ENCODE data around the gene MAN2A2. TPM values are rescaled to one million over a fixed set of nuclear protein-coding genes. Genes with fewer than 3 reads are reported as not detected.

MAN2A2 gene
- total and polyA plus RNA-seq, 2 experiments from 2014 or later: 11.2 to 32.7 TPM

DNA sequence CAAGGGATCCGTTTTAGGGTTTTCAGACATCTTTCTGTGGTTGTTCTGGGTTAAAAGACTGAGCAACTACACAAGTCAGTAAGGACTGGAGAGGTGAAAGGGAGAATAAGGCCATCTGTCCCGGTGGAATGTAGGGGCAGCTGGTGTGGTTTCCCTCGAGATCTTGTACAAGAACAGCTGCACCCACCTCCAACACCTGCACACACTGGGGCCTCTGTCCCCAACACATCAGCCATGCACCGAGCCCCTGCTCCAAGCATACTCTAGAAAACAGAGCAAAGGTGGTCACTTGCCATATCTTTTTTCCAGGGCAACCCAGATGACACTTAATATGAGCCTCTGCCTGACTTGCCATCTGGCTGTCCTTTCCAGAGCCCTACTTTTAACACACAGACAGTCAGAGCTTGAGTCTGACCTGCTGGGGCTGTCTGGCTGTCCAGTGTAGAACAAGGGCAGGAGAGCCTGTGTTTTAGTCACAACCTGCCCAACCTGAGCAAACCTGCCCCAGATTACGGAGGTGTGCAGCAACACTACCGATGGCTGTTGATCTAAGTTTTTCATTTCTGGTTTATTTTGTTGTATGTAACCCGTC is 12.2 kb downstream of the MAN2A2 start:
- Histone ChIP-seq H3K4me2 (no peak overlapping the region), H3K4me1 (ENCODE audit: insufficient read depth) (no peaks in the 10 kb centered on the region), H3K27me3 (no peaks in the 10 kb centered on the region), H2AFZ (no peak overlapping the region), H3K79me2 (no peaks in the 10 kb centered on the region), H3K9me3 (ENCODE audit: low read depth) (no peaks in the 10 kb centered on the region), H3K27ac (no peak overlapping the region), H3K9me2 (replicated peaks; ENCODE audit: insufficient read depth) (no peaks in the 10 kb centered on the region), H3K4me3 (no peak overlapping the region), H4K20me1 (ENCODE audit: insufficient read depth, poor library complexity, severe bottlenecking) (no peaks in the 10 kb centered on the region), H3K36me3 (replicated peaks; ENCODE audit: insufficient read depth, low read depth) (no peaks in the 10 kb centered on the region)
- TF ChIP-seq, protein P1, sequence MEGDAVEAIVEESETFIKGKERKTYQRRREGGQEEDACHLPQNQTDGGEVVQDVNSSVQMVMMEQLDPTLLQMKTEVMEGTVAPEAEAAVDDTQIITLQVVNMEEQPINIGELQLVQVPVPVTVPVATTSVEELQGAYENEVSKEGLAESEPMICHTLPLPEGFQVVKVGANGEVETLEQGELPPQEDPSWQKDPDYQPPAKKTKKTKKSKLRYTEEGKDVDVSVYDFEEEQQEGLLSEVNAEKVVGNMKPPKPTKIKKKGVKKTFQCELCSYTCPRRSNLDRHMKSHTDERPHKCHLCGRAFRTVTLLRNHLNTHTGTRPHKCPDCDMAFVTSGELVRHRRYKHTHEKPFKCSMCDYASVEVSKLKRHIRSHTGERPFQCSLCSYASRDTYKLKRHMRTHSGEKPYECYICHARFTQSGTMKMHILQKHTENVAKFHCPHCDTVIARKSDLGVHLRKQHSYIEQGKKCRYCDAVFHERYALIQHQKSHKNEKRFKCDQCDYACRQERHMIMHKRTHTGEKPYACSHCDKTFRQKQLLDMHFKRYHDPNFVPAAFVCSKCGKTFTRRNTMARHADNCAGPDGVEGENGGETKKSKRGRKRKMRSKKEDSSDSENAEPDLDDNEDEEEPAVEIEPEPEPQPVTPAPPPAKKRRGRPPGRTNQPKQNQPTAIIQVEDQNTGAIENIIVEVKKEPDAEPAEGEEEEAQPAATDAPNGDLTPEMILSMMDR (IDR thresholded peaks at IDR 0.05; ENCODE audit: poor library complexity): no peak
- TF ChIP-seq EZH2 (IDR thresholded peaks at IDR 0.05; ENCODE audit: borderline replicate concordance) (no peak), EZH2phosphoT487 (IDR thresholded peaks at IDR 0.05; ENCODE audit: low read depth, severe bottlenecking, unreplicated experiment) (no peak)
- 95% methylated on average over 7 of the region's 7 CpGs for WGBS (ENCODE audit: low lambda C conversion rate, missing lambda C conversion rate)
- no peak for DNase-seq (ENCODE audit: low spot score)

DNA sequence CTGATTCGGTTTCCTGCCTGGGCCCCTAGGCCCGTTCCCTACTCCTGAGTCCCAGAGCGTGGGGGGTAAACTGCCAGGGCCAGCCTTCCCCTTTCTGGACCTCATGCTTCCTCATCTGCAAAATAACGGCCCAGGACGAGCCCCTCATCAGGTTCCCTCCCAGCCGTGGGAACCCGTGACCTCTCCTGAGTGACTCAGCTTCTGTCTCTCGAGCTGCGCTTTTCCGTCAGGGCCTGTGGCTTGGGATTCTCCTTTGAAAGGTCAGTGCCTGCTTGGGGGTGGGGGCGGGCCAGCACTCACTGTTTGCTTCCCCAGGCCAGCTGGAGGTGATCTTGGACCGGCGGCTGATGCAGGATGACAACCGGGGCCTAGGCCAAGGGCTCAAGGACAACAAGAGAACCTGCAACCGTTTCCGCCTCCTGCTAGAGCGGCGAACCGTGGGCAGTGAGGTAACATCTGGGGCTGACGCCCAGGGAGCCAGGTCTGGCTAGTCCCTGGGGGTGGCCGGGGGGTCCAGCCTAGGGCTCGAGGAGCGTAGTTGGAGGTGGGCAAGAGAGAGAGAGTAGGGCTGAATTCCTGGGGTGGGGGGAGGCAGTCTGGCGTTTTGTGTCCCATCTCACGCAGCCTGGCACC is 12.8 kb downstream of the MAN2A2 start:
- DNase-seq (ENCODE audit: low spot score): no peak
- Histone ChIP-seq H2AFZ (no peak overlapping the region), H3K79me2 (no peaks in the 10 kb centered on the region), H3K36me3 (replicated peaks; ENCODE audit: insufficient read depth, low read depth) (no peaks in the 10 kb centered on the region), H3K4me1 (ENCODE audit: insufficient read depth) (no peaks in the 10 kb centered on the region), H3K9me2 (replicated peaks; ENCODE audit: insufficient read depth) (no peaks in the 10 kb centered on the region), H3K27me3 (no peaks in the 10 kb centered on the region), H3K4me3 (no peak overlapping the region), H3K27ac (no peak overlapping the region), H4K20me1 (ENCODE audit: insufficient read depth, poor library complexity, severe bottlenecking) (no peaks in the 10 kb centered on the region), H3K4me2 (no peak overlapping the region), H3K9me3 (ENCODE audit: low read depth) (no peaks in the 10 kb centered on the region)
- 86% methylated on average over 25 of the region's 25 CpGs for WGBS (ENCODE audit: low lambda C conversion rate, missing lambda C conversion rate)
- TF ChIP-seq EZH2phosphoT487 (IDR thresholded peaks at IDR 0.05; ENCODE audit: low read depth, severe bottlenecking, unreplicated experiment): no peak
- no peak for TF ChIP-seq EZH2 (IDR thresholded peaks at IDR 0.05; ENCODE audit: borderline replicate concordance)
- TF ChIP-seq, protein P1 (IDR thresholded peaks at IDR 0.05; ENCODE audit: poor library complexity): no peak

DNA sequence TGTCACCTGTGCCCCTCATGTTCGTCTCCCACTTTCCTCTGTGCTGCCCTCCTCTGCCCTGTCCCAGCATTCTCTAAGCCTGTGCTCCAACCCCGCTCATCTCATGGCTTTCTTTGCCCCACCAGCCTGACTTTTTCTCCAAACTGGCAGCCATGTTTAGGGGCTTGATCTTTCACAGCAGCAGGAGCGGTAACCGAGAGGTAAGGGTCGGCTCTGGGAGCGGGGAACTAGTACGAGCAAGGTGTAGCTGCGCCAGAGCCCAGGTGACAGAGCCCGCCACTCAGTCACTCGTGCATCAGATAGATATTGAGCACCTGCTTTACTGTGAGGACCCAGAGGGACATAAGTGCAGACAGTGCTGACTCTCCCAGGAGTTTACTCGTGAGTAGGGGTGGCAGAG is 13.4 kb downstream of the MAN2A2 start:
- no peaks in the 10 kb centered on the region for H3K9me3 ChIP-seq (ENCODE audit: low read depth)

More for the DNA sequence above, 13.4 kb downstream of the MAN2A2 start:
- Histone ChIP-seq H3K27ac (no peak overlapping the region), H4K20me1 (ENCODE audit: insufficient read depth, poor library complexity, severe bottlenecking) (no peaks in the 10 kb centered on the region), H3K27me3 (no peaks in the 10 kb centered on the region), H3K36me3 (replicated peaks; ENCODE audit: insufficient read depth, low read depth) (no peaks in the 10 kb centered on the region), H3K4me2 (no peak overlapping the region), H2AFZ (no peak overlapping the region), H3K79me2 (no peaks in the 10 kb centered on the region), H3K4me1 (ENCODE audit: insufficient read depth) (no peaks in the 10 kb centered on the region), H3K9me2 (replicated peaks; ENCODE audit: insufficient read depth) (no peaks in the 10 kb centered on the region), H3K4me3 (no peak overlapping the region)
- WGBS (ENCODE audit: low lambda C conversion rate, missing lambda C conversion rate): 89% methylated on average over 11 of the region's 11 CpGs
- TF ChIP-seq EZH2 (IDR thresholded peaks at IDR 0.05; ENCODE audit: borderline replicate concordance) (no peak), EZH2phosphoT487 (IDR thresholded peaks at IDR 0.05; ENCODE audit: low read depth, severe bottlenecking, unreplicated experiment) (no peak)
- TF ChIP-seq, protein P1 (IDR thresholded peaks at IDR 0.05; ENCODE audit: poor library complexity): no peak
- no peak for DNase-seq (ENCODE audit: low spot score)

Data from hepatocyte (in vitro differentiated cells).